Thymus (tissue), 11 donors: ENCODE results near the gene NCCRP1. TPM values are rescaled to one million over a fixed set of nuclear protein-coding genes. Genes with fewer than 3 reads are reported as not detected.

Experiments used
- DNase-seq, 9 donors: peaks; one replicate each; pipeline ENCODE4 v3.0.0-alpha.2; 2013; ENCODE audit warnings: low spot score in 9 of 9, low read depth in 6 of 9, missing footprints in 1 of 9
- H3K27ac ChIP-seq, 2 donors: one replicate each; pipeline ENCODE4 v1.5.1; 2013; ENCODE audit warnings: control low read depth in 1 of 2, low read depth in 1 of 2, low read length in 1 of 2, mild to moderate bottlenecking in 1 of 2, moderate library complexity in 1 of 2
- H3K27me3 ChIP-seq, 2 donors: one replicate each; pipeline ENCODE4 v1.5.1; 2013; ENCODE audit warnings: low read length in 1 of 2; ENCODE audit not compliant: control insufficient read depth in 2 of 2, insufficient read depth in 1 of 2
- H3K36me3 ChIP-seq, 2 donors: one replicate each; pipeline ENCODE4 v1.5.1; 2013; ENCODE audit warnings: low read length in 1 of 2, mild to moderate bottlenecking in 1 of 2, moderate library complexity in 1 of 2; ENCODE audit not compliant: control insufficient read depth in 2 of 2, insufficient read depth in 2 of 2
- H3K4me1 ChIP-seq, 2 donors: one replicate each; pipeline ENCODE4 v1.5.1; 2013; ENCODE audit warnings: low read length in 2 of 2; ENCODE audit not compliant: control insufficient read depth in 2 of 2, insufficient read depth in 2 of 2
- H3K4me3 ChIP-seq, 2 donors: one replicate each; pipeline ENCODE4 v1.5.1; 2013; ENCODE audit warnings: low read length in 2 of 2, control low read depth in 1 of 2, mild to moderate bottlenecking in 1 of 2
- H3K9me3 ChIP-seq, 2 donors: one replicate each; pipeline ENCODE4 v1.5.1; 2013; ENCODE audit warnings: low read length in 1 of 2, mild to moderate bottlenecking in 1 of 2; ENCODE audit not compliant: control insufficient read depth in 2 of 2, insufficient read depth in 1 of 2
- WGBS: extraction: QIAGEN DNeasy Blood & Tissue Kit; methylation state at CpG from one replicate; pipeline ENCODE4 v1.1.7; 2013; 5-methylcytosine and 5-hydroxymethylcytosine counted together
- polyA plus RNA-seq: library from polyadenylated mRNA; stranded (reverse); fragments of 200-250 nt; gene quantifications from one replicate; pipeline ENCODE4 v1.2.3, GENCODE V29; 2013
- total RNA-seq: library from RNA; stranded (reverse); fragments of 120-200 nt; gene quantifications from one replicate; pipeline ENCODE4 v1.2.4, GENCODE V29; 2013
- donor health status: healthy.

NCCRP1 gene
- total and polyA plus RNA-seq, 2 donors = 2.1 to 13.2 TPM

DNA sequence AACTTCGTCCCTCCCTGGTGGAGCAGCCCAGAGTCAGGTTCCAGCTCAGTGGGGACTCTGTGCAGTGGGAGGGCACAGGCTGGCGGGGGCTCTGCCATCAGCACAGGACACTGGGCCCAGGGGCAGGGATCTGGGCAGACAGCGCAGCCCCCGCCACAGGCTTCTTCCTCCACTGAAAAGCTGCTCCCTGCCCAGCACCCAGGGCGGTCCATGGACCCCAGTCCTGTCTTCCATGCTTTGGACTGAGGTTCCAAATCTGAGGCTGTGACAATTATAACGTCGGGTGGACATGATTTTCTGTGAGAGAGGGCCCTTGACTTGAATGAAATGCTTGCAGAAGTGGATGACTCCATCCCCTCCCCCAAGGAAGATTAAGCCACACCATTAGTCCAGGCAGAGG is 21.2 kb upstream of the NCCRP1 start:
- no peaks in the 10 kb centered on the region for H3K27me3 ChIP-seq

DNA sequence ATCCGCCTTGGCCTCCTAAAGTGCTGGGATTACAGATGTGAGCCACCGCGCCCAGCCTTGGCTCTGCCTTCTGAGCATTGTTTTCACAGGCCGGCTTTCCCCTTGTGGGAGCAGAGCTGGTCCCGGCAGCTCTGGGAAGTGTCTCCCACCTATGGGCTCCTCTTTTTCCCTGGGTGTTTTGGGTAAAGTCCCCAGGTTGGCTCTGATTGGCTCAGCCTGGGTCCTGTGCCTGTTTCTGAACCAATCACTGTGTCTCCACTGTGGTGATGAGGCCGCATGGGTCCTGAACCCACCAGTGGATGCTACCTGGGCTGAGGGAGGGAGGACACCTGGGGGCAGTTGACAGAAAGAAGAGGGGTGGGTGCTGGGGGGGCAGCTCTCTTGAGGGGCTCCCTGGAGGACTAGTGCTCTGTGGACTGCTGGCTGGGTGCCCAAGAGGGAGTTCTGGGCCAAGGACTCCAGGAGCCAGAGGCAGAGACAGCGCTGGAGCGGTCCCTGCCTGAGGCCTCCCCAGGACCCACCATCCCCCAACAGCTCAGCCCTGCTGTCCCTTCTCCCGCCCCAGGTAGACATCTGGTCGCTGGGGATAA is 19.6 kb upstream of the NCCRP1 start:
- H3K4me1 ChIP-seq = no peaks in the 10 kb centered on the region
- H3K27ac ChIP-seq = no peak overlapping the region
- 98% methylated on average over 10 of the region's 10 CpGs for WGBS
- DNase-seq = no peak
- no peaks in the 10 kb centered on the region for H3K27me3 ChIP-seq
- H3K36me3 ChIP-seq = peaks cover 17 to 69% of the 10 kb centered on the region in 2 donors
- H3K4me3 ChIP-seq = no peak overlapping the region
- H3K9me3 ChIP-seq = no peaks in the 10 kb centered on the region

More for the DNA sequence above, 21.2 kb upstream of the NCCRP1 start:
- Histone ChIP-seq H3K36me3 (peaks cover 20 to 85% of the 10 kb centered on the region in 2 donors), H3K4me1 (no peaks in the 10 kb centered on the region), H3K27ac (no peak overlapping the region), H3K9me3 (no peaks in the 10 kb centered on the region), H3K4me3 (no peak overlapping the region)
- WGBS = 95% methylated on average over 7 of the region's 7 CpGs
- no peak for DNase-seq

DNA sequence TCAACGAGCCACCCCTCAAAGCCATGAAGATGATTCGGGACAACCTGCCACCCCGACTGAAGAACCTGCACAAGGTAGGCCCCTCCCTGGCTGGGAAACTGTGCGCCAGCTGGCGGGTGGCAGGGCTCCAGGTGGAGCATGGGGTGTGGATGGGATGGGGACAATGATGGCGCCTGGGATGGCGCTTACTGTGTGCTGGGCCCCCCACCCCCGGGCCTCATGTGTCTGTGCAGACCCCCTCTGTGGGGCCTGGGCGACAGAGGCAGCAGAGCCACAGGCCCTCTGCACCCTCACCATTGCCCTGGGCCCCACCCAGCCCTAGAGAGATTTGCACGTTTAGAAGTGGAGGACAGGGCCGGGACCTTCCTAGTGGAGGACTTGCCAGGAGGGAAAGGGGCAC is 19.0 kb upstream of the NCCRP1 start:
- no peaks in the 10 kb centered on the region for H3K27me3 ChIP-seq
- H3K36me3 ChIP-seq = peaks cover 17 to 64% of the 10 kb centered on the region in 2 donors
- H3K27ac ChIP-seq = no peak overlapping the region
- WGBS = 98% methylated on average over 11 of the region's 11 CpGs
- DNase-seq = no peak
- no peaks in the 10 kb centered on the region for H3K4me1 ChIP-seq
- H3K9me3 ChIP-seq = no peaks in the 10 kb centered on the region
- H3K4me3 ChIP-seq = no peak overlapping the region

DNA sequence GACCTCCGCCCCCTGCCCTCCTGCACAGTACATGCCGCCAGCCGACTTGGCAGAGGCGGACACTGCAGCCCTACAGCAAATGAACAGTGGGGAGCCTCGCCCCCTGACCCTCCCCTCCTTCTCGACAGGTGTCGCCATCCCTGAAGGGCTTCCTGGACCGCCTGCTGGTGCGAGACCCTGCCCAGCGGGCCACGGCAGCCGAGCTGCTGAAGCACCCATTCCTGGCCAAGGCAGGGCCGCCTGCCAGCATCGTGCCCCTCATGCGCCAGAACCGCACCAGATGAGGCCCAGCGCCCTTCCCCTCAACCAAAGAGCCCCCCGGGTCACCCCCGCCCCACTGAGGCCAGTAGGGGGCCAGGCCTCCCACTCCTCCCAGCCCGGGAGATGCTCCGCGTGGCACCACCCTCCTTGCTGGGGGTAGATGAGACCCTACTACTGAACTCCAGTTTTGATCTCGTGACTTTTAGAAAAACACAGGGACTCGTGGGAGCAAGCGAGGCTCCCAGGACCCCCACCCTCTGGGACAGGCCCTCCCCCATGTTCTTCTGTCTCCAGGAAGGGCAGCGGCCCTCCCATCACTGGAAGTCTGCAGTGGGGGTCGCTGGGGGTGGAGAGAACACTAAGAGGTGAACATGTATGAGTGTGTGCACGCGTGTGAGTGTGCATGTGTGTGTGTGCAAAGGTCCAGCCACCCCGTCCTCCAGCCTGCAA is 18.3 kb upstream of the NCCRP1 start:
- WGBS = 97% methylated on average over 30 of the region's 30 CpGs
- H3K4me1 ChIP-seq = no peaks in the 10 kb centered on the region
- no peaks in the 10 kb centered on the region for H3K9me3 ChIP-seq
- no peak for DNase-seq
- H3K36me3 ChIP-seq = peaks cover 17 to 57% of the 10 kb centered on the region in 2 donors
- H3K27me3 ChIP-seq = no peaks in the 10 kb centered on the region
- no peak overlapping the region for H3K4me3 ChIP-seq
- H3K27ac ChIP-seq = no peak overlapping the region

DNA sequence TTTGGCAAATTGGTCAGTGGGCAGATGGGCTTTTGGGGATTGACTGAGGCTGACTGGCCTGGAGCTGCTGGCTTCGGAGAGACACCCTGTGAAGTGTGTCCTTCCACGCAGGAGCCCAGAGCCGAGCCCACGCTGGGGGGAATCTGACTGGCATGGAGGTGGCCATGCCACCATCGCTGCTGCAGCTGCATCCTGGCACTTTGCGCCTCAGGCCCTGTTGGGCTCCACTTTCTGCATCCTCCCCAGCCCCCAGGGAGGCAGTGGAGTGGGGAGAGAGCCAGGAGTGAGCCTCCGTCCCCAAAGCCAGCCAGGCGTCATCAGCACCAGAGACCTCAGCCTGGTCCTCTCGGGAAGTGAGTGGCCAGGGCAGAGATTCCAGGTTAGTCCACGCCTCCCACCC is 17.0 kb upstream of the NCCRP1 start:
- Histone ChIP-seq H3K27ac (no peak overlapping the region), H3K36me3 (peaks cover 15 to 44% of the 10 kb centered on the region in 2 donors), H3K27me3 (no peaks in the 10 kb centered on the region), H3K4me3 (no peak overlapping the region), H3K9me3 (no peaks in the 10 kb centered on the region), H3K4me1 (no peaks in the 10 kb centered on the region)
- WGBS = 98% methylated on average over 10 of the region's 10 CpGs
- DNase-seq = no peak

DNA sequence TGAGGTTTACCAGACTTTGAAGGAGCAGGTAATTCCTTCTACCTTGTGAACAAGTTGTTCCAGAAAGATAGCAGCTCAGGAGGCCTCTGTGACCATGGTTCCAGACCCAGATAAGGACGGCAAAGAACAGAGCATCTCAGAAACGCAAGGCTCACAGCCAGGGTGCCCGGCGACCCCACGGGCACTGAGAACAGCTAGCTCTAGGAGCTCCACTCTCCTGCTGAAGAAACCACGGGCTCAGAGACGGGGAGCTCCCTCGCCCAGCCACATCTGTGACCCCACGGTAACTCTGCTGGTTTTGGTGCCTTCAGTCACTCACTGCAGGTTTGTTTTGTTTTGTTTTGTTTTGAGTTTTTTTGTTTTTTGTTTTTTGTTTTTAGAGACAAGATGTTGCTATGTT is 16.0 kb upstream of the NCCRP1 start:
- Histone ChIP-seq H3K27me3 (no peaks in the 10 kb centered on the region), H3K4me3 (no peak overlapping the region), H3K4me1 (no peaks in the 10 kb centered on the region), H3K27ac (no peak overlapping the region), H3K9me3 (no peaks in the 10 kb centered on the region), H3K36me3 (peaks cover 15 to 34% of the 10 kb centered on the region in 2 donors)
- DNase-seq = no peak
- 97% methylated on average over 9 of the region's 9 CpGs for whole genome bisulfite sequencing

GRCh38 chr19:39181500-39182173 is 15.1 kb upstream of the NCCRP1 start:
- H3K27ac ChIP-seq = no peak overlapping the region
- no peaks in the 10 kb centered on the region for H3K4me1 ChIP-seq
- DNase-seq = no peak
- H3K4me3 ChIP-seq = no peak overlapping the region
- no peaks in the 10 kb centered on the region for H3K27me3 ChIP-seq
- WGBS = 95% methylated on average over 21 of the region's 21 CpGs
- H3K36me3 ChIP-seq = peaks cover 13 to 25% of the 10 kb centered on the region in 2 donors
- H3K9me3 ChIP-seq = no peaks in the 10 kb centered on the region

DNA sequence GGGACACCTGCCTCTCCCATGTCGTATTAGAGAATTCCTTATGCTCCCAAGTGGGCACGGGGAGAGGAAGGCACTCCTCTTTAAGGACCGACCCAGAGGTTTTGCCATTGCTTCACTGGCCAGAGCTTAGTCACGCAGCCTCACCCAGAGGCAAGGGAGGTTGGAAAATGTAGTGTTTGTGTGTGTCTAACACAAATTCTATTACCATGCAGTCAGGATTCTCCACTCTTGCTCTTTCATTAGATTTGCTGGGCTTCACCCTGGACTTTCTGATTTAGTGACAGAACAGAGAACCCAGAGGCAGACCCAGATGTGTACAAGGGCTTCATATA is 14.6 kb upstream of the NCCRP1 start:
- H3K27ac ChIP-seq = no peak overlapping the region
- H3K36me3 ChIP-seq = peaks cover 13 to 25% of the 10 kb centered on the region in 2 donors
- no peaks in the 10 kb centered on the region for H3K27me3 ChIP-seq
- no peak overlapping the region for H3K4me3 ChIP-seq
- 94% methylated on average over 4 of the region's 4 CpGs for WGBS
- no peak for DNase-seq
- no peaks in the 10 kb centered on the region for H3K9me3 ChIP-seq
- H3K4me1 ChIP-seq = no peaks in the 10 kb centered on the region

GRCh38 chr19:39183104-39183503 is 13.7 kb upstream of the NCCRP1 start:
- no peak overlapping the region for H3K4me3 ChIP-seq
- no peak overlapping the region for H3K27ac ChIP-seq
- H3K4me1 ChIP-seq = no peaks in the 10 kb centered on the region
- H3K36me3 ChIP-seq = peaks cover 5 to 16% of the 10 kb centered on the region in 2 donors
- DNase-seq = no peak
- H3K9me3 ChIP-seq = no peaks in the 10 kb centered on the region
- 97% methylated on average over 8 of the region's 8 CpGs for WGBS
- no peaks in the 10 kb centered on the region for H3K27me3 ChIP-seq
